ENCODE data around the gene KIF6.

The KIF6 gene

DNA sequence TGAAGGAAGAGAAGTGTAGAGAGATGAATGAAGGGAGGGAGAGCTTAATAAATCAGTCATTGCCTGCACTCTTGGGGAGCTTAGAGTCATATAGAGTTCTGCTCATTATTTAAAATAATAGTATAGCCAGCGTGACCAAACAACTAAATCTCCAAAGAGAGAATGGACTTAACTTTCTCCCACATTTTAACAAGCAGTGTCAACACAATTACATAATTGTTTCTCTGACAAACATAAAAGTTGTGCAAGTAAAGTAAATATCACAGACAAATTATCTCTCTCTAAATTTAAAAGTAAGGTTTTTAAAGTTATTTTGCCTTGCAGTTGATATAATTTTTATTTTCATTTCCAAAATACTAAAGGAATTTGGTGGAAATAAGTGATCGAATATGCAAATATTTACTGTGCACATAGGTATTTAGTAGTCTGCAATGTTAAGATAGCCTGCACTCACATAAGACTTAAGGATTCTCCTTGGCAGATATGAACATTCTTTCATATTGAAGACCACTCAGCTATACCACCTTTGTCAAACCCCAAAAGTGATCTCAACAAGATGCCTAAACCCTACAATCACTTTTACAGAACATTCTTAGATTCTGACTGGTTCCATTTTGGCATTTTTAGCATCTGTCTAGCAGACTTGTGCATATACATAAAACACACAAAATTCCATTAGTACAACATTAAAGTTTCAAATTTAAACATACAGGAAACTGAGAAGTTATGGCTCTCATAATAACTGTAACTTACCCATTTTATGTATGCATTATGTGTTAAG lies 67.7 kb downstream of the KIF6 start:
- no peak for DNase-seq

DNA sequence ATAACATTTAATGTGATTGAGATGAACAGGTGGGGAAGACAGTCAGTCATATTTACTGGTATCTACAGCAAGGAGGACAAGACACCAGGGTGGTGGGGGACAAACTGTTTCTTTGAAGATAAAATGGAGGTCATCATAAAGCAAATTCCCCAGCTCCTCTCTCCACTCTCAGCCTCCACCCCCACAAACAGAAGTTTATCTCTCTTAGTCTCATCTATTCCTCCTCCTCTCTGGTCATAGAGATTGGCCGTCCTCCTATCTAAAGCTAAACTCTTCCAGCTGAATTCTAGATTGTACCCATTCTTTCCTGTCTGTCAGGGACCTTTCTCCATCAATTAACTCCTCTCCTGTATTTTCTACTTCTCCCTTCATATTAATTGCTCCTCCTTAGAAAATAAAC lies 71.1 kb downstream of the KIF6 start:
- DNase-seq: no peak

DNA sequence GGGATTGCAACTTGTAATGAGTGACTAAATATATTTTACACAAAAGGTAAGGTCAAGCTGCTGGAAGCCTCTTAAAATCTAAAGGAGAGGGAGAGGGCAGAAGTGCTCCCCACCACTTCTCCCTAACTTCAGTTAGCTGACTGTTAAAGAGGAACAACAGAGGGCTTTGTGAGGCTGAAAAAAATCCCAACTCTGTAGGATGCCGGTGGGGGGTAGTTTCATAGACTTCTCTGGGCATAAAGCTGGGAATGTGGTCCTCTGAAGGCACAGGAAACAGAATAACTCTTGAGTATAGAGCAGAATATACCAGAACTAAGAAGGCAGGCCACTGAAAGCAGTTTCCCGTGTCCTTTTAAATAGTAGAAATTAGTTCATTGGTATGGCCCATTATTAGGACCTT lies 71.6 kb downstream of the KIF6 start:
- DNase-seq: no peak

DNA sequence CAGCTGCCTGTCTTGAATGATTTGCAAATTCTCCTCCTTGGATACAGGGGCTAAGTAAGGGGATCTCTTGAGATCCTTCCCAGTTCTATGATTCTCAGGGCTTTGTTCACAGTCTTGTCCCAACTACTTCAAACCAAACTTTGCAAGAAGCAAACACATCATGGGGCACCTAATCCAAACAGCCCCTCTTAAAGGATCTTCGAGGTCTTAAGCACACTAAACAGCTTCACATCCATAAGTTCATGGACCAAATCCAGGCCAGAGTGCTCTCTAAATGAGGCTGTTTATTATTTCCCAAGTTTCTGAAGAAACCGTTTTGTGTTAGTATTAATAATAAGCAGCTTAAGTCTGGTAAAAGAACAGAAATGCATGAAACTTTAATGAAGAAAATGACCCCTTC lies 75.2 kb downstream of the KIF6 start:
- no peak for DNase-seq

DNA sequence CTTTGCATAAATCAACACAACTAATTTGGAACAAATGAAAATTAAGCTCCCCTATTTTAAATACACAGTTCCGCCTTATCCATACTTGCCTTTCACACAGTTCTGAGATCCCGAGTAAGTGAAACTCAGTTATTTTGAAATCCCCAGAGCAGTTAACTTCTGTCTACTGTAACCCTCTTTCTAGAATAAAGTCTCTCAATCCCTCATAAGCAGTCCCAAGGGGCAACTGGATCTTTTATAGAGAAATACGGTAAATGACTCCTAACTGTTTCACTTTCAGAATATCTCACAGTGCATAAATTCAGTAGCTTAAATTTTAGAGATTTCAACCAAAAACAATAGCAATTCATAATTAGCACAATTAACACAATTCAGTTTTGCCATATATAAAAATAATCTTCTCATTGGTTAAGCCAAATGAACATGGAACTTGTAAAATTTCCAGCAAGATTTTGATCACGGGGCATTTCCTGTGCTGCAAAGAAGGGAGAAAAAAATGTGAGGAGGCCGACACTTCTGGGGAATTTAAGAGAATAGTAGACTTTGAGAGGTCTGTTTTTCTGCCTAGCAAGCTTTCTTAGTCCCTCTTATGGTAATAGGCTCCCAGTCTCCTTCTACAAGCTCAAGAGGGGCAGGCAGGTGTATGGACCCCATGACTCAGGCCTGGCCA lies 78.3 kb downstream of the KIF6 start:
- DNase-seq: no peak

DNA sequence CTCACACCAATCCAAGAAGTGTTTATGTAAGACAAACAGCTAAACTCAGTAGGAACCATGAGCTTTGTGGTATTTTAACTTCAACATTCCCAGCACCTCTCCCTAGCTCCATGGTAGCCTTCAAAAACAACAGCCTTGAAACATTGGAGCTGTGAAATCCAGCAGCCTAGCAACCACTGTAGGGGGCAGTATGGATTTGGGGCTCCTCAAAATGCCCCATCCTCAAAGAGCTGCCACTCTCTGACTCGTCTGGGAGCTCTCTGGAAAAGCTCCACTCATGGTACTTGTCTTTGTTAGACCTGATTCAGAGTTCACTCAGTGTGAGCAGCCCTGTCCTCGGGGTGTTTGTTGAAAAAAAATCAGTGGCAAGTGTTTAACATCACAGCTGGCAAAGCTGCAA lies 82.9 kb downstream of the KIF6 start:
- no peak for DNase-seq

DNA sequence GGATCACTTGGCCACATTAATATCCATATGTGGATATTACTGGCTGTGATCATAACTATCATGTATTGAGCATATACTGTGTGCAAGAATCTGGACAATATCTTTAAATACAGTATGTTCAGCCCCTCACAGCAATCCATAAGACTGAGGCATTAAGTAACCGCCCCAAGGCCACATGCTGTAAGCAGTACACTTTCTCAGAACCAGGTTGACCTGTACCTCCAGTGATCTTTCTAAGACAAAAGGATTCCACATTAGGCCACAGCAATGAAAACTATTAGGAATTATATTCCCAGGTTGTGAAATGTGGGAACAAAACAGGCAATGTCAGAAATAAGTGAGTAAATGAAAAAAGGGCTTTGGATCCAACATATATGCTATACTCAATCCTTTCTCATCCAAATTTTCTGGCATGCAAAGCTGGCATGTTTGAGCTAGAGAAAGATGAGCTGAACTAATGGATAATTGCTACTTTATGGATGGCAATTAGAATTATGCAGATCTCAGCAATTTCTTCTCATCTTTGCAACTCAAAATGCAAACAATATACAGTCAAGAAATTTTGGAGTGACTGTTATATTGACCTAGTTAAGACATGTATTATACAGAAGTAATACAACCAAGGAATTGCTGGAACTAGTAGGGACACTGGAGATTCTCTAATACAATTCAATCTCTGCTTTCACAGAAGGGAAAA lies 86.9 kb downstream of the KIF6 start:
- no peak for DNase-seq

DNA sequence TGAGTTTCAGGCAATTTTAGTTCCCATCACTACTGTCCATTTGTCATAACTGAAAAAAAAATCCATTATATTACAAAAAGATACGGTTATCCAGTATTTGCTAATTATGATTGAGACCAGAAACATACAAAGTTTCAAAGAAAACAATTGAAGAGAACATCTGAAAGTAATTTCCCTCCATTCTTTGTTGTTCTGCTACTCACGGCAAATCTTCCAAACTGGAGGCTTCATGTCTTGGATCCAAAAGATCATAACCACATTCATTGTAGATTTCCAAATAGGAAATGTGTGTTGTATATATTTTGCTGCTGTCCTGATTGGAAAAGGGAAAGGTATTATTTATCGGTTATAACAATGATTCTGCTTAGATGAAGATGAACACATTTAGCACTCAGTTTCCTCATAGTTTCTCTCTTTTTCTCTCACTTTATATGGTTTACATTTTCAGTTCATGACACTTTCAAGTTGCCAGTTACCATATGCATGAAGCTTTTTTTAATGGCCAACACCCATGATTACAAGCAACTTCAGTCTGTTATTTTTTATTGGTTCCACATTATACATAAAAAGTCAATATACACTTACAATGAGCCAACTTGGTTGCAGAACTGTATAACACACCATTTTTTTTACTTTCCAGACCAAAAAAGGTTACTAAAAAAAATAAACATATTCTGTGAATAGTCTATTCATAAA lies 90.4 kb downstream of the KIF6 start:
- DNase-seq: no peak

DNA sequence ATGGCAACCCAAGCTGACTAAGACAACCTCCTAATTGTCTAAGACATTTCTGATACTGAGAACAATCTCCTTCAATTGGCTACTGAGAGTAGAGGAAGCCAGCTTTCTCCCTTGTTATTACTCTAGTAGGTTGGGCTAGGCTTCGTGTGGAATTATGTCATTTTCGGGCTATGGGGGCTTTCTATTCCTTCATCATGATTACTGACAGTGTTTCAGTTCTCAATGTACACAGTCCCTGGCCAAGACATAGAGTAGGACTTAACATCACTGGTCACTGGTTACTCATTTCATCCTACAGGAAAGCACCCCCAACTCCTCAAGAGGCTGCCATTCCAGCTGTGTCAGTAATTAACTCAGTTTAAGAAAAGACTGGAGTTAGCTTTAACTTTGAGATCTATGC lies 100.0 kb downstream of the KIF6 start:
- no peak for DNase-seq

DNA sequence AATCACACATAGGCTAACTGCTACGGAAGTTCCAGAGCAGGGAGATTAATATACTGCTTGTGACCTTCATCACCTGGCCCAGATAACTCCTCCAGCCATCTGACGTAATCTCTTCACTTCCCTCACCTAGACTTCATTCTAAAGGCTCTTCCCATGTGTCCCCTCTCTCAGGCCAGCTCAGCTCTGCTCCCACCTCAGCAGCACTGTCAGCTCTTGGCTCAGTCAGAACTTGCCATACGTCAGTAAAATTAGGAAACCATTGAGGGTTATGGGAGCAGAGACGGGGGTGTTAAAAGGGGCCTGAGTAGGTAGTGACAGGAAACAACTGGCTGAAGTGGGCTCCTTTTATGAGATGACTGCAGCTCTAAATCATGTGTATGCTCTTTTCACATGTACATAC lies 101.5 kb downstream of the KIF6 start:
- DNase-seq: no peak

DNA sequence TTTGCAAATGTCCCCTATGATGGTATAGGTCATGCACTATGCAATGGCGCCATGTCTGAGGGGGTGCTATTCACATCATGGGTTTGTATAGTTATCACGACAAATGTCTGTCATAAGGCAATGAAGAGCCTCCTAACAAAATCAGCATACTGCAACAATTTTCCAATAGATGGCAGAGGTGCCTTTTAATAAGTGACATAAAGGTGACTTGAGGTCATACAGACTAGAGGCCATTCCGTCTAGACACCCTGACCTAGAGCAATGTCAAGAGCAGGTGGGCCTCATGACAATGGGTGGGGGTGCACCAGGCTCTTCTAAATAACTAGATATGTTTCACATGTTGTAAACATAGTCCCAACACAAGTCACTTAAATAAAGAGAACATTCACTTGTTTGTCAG lies 107.7 kb downstream of the KIF6 start:
- no peak for DNase-seq

DNA sequence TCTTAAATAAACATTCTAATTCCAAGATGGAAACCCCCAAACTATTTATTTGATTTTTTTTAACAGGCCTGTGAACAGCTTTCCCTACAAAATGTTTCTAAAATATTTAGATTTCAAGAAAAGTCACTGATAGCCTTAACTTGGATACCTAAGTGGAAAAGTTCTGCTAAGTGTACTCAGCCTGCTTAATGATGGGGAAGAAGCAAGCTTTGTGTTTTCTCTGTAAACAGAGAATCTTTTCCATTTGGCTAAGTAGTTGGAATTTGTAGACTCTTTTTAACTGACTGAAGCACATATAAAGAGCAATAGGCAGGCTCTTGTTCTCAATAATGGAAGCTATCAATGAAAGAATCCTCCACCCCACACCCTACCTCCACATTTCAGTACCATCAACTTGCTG lies 108.2 kb downstream of the KIF6 start:
- DNase-seq: no peak

DNA sequence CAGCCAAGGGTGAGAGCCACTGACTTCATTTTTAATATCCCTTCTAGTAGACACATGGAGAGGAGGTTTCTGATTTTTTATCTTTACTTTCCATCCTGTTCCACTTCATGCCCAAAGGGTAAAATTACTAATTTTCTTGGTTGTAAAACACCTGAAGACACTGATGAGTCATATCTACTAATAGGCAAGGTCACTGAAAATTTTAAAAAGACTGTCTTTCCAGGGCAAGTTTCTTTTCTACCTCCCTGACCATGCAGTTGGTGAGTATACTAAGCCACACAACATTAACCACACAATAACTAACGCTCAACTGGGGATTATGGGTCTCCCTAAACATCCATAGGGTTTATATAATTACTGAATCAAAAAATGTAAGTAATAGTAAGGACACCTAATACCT lies 109.6 kb downstream of the KIF6 start:
- no peak for DNase-seq

DNA sequence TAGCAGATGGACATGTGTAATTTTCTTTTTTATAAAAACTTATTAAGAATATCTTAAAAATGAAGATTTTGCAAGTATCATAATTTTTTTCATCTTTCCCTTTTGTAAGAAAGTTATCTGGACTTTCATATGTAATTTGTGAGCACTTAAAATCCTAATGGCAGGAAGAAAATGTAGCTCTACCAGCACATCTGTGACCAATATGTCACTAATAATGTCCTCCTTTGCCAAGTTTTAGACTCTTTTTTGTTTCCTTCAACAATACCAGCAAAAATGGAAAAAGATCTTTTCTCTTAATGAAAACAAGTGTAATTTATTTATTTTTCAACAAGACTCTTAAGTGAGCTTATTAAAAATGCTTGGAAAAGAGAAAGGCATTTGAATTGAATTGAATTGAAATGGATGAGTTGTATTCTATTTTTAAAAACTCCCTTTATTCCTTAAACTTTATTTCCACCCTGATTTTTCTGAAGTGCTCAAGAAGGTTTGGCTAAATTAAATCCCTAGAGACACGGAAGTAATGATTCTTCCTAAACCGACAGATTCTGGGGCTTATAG lies 110.7 kb downstream of the KIF6 start:
- DNase-seq: no peak

DNA sequence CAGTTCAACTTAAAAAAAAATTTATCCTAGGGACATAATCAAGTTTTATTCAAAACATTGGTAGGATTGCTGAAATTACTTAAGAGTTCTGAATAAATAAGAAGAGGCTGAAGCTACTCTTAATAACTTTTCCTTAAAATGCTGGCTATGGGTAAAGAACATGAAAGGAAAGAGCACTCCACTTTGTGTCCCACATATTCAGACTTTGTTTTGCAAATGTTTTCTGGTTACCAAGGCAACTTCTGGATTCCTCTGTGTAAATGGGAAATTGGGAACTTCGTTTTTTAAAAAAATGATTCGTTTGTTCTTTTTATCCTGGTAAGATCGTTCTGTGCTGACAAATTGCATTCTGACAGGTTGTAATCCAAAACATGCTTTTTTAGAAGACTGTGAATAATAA lies 115.0 kb downstream of the KIF6 start:
- no peak for DNase-seq

DNA sequence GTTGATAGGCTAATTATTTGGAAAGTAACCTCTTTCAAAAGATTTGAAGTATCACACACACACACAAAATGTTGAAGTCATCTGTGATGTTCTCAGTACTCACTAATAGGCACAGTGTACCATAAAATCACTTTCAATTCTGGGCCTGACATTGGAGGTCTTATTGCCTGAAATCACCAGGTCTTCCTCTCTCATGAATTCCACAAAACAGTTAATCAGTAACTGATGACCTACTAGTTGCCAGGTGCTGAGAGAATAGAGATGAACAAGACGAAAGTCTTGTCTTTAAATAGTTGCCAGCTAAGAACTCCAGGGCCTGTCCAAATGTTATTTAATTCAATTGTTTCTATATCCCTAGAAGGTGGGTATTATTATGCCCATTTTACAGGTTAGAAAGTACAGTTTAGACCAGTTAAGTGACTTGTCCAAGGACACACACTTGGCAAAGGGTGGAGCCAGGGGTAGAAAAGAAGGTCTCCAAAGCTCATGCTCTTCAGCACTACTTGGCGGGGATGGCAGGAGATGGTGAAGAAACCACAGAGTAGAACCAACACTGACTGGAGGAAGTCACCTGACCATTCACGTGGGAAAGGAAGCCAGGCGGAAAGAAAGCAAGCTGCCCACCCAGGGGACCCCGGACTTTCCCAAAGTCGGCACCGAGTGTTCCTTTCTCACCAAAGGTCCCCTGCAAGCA lies 116.4 kb downstream of the KIF6 start:
- DNase-seq: no peak

DNA sequence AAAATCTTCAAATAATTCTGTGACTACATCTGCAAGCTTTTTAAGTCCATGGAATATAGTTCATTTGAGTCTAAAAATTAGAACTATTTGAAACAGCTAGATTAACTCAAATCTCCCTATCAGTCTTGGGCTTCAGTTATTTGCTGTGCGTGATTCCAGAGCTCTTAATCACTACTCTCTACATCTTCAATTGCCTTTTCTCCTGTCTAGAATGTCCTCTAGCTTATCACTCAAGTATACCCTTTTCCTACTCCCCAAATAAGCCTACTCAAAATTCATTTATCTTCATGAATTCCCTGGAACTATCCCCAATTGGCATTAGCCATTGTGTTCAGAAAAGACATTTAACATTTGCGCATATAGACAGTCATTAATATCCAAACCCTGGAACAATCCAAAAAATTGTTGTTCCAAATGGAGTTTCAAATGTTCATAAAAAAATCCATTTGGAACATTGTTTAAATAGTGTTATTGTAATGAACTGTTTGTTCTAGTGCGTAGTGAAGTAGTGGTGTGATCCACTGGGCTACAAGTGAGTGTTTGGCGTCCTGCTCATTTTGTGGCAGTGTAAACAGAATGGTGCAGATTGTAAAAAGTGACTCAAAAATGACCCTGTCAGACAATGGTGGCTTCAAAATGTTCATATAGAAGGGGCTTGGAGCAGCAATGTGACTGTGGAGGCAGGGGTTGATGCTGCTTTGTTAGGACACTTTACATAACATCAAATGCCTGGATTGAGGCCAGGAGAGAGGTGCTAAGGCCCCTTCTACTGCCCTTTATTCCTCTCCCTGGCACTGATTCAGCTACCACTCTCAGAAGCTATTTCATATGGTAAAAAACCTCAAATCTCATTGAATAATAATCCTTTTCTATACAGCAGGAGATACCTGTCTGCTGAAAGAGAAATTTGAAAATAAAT lies 122.3 kb downstream of the KIF6 start:
- no peak for DNase-seq

DNA sequence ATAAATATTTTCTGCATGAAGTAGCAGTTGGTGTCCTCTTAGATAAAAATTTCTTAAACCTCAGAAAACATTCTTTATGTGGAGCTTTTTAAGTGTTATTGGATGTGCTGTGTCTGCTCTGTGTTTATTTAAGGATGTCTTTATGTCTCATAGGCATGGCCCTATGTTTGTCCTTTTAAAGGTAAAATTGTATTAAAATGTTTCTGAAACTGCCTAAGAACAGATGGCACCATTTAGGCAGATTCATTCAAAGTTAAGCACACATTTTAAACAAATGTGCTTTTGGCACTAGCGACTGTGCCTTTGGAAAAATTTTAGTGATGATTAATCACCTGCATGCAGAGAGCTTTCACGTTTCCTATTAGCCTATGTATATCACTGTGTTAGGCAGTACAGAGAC lies 125.2 kb downstream of the KIF6 start:
- no peak for DNase-seq

DNA sequence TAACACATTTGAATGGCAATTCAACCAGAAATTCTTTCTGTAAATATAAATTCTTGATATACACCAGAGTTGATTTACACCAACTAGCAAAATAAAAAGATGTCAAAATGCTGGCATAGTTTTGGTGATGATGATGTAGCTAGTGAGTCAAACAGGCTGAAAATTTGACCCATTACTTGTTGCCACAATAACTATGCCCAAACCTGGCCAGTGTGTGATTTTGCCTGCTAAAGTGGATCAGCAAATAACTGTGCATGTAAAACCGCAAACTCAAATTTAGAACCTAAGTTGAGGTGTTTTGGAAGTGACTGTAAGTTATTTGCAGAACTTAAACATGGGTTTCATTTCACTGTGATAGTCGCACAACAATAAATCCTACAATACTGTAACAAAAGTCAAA lies 125.9 kb downstream of the KIF6 start:
- no peak for DNase-seq

DNA sequence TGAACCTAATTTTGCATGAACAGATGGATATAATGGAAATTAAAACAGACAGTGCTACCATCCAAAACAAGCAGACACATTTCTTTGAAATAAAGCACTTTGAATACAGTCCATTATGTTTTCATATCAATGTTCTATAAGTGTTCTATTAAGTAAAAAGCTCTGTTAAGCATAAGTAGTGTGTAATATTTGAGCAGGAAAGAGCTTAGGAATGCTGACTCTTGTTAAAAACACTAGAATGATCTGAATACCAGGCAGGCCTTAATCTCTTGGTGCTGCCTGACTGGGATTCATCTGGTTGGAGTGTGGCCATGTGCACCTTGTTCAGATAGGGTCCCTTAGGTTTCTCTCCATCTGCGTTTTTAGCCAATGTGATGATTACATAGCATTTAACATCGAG lies 130.9 kb downstream of the KIF6 start:
- DNase-seq: no peak

DNA sequence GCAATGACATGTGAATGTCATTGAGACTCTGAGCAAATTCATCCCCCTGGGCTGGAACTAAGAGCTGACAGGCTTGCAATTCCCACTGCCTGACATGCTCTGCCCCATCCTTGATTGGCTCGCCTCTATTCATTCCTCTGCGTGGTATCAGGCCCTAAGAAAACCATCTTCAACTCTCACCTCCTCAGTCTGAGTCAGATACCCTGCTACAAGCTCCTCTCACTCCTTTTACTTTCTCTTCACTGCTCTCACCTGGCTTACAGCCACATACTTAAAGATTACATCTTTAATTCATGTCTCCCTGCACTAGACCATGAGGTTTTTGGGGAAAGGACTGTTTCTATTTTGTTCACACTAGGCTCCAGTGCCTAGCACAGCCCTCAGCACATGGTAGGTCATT lies 131.6 kb downstream of the KIF6 start:
- DNase-seq: no peak

Data from CD4-positive, alpha-beta T cell treated with Interferon gamma for 1 hour (primary cell).